GM13976 (cell line): ENCODE measurements around the gene CTSL.

Experiments
- DNase-seq: peaks from one replicate; pipeline ENCODE4 v3.0.0; 2012; ENCODE audit warnings: low spot score
- CTCF ChIP-seq: IDR thresholded peaks from 2 replicates; pipeline ENCODE4 v1.5.1; 2012; ENCODE audit warnings: borderline replicate concordance, mild to moderate bottlenecking; ENCODE audit not compliant: insufficient read depth; ENCODE audit errors: extremely low read depth, missing control alignments, control extremely low read depth
- in situ Hi-C: fragments of 300-500 bp; cut with MboI; formaldehyde crosslinking; loops from one replicate; pipeline ENCODE4 v1.12.0; 2022; ENCODE audit warnings: low sequenced_read_pairs, mixed read lengths, inconsistent platforms; ENCODE audit not compliant: unreplicated experiment

Gene CTSL

GRCh38 chr9:87682085-87682484, 43.8 kb upstream of the CTSL start:
- no peak for DNase-seq
- in situ Hi-C loops = no loop called here
- TF ChIP-seq CTCF = no peak

- no peak for DNase-seq
- TF ChIP-seq CTCF = no peak
- in situ Hi-C loops = no loop called here
These were observed 43.3 kb upstream of the CTSL start for GRCh38 chr9:87682618-87683017.

- no peak for TF ChIP-seq CTCF
- no peak for DNase-seq
- in situ Hi-C loops = no loop called here
These were observed 41.9 kb upstream of the CTSL start for GRCh38 chr9:87683751-87684626.

- DNase-seq = no peak
These were observed 41.2 kb upstream of the CTSL start for GRCh38 chr9:87684627-87685219.

GRCh38 chr9:87685441-87685840, 40.5 kb upstream of the CTSL start:
- no peak for DNase-seq
- in situ Hi-C loops = no loop called here
- TF ChIP-seq CTCF = no peak

More at GRCh38 chr9:87684627-87685219, 41.2 kb upstream of the CTSL start:
- TF ChIP-seq CTCF = no peak
- in situ Hi-C loops = no loop called here

GRCh38 chr9:87685871-87686519, 39.9 kb upstream of the CTSL start:
- no peak for DNase-seq
- in situ Hi-C loops = no loop called here

More at GRCh38 chr9:87685871-87686519, 39.9 kb upstream of the CTSL start:
- TF ChIP-seq CTCF = no peak
